Tibial artery (tissue), 4 donors: ENCODE measurements around the gene KCNQ1.
A peak's percentile ranks its signal among the peaks of the same experiment; 100 is the strongest.

Source experiments
- DNase-seq, 2 donors: peaks; one replicate each; pipeline ENCODE4 v3.0.0-alpha.2; 2019
- H3K27ac ChIP-seq, 2 donors: fragments of 200-600 bp; sonication (generic) in 1 of 2; 1 replicate in 1 of 2; 2 replicates in 1 of 2; pipeline ENCODE4 v1.5.1; 2018 to 2019; ENCODE audit warnings: mild to moderate bottlenecking in 1 of 2
- H3K27me3 ChIP-seq, 2 donors: fragments of 200-600 bp; sonication (generic) in 1 of 2; one replicate each; pipeline versions ENCODE4 v1.5.1 to v1.6.0; 2016 to 2019
- H3K36me3 ChIP-seq, 3 donors: fragments of 200-600 bp; sonication (generic) in 2 of 3; one replicate each; pipeline ENCODE4 v1.5.1; 2016 to 2019; ENCODE audit warnings: mild to moderate bottlenecking in 2 of 3
- H3K4me1 ChIP-seq, 4 donors: fragments of 200-600 bp; sonication (generic) in 2 of 4; 1 replicate in 3 of 4; 2 replicates in 1 of 4; pipeline ENCODE4 v1.5.1; 2016 to 2019
- H3K4me3 ChIP-seq, 2 donors: fragments of 200-600 bp; sonication (generic) in 1 of 2; 1 replicate in 1 of 2; 2 replicates in 1 of 2; pipeline ENCODE4 v1.5.1; 2018 to 2019; ENCODE audit warnings: mild to moderate bottlenecking in 2 of 2
- H3K9me3 ChIP-seq, 3 donors: fragments of 200-600 bp; sonication (generic) in 1 of 3; one replicate each; pipeline ENCODE4 v1.5.1; 2016 to 2019
- intact Hi-C: fragments of 100-400 bp; cut with DNase I; formaldehyde crosslinking; loops from one replicate; pipeline ENCODE4 v1.15.0; 2023; ENCODE audit warnings: low total_unique reads
- TF ChIP-seq, protein P1 (sequence below), 2 experiments: fragments of 200-600 bp in 1 of 2; fragments of 450-650 bp in 1 of 2; IDR thresholded peaks; one replicate each; pipeline ENCODE4 v1.5.1; 2017 to 2019; ENCODE audit warnings: antibody characterized with exemption in 2 of 2, mild to moderate bottlenecking in 1 of 2, moderate library complexity in 1 of 2

Gene KCNQ1

DNA sequence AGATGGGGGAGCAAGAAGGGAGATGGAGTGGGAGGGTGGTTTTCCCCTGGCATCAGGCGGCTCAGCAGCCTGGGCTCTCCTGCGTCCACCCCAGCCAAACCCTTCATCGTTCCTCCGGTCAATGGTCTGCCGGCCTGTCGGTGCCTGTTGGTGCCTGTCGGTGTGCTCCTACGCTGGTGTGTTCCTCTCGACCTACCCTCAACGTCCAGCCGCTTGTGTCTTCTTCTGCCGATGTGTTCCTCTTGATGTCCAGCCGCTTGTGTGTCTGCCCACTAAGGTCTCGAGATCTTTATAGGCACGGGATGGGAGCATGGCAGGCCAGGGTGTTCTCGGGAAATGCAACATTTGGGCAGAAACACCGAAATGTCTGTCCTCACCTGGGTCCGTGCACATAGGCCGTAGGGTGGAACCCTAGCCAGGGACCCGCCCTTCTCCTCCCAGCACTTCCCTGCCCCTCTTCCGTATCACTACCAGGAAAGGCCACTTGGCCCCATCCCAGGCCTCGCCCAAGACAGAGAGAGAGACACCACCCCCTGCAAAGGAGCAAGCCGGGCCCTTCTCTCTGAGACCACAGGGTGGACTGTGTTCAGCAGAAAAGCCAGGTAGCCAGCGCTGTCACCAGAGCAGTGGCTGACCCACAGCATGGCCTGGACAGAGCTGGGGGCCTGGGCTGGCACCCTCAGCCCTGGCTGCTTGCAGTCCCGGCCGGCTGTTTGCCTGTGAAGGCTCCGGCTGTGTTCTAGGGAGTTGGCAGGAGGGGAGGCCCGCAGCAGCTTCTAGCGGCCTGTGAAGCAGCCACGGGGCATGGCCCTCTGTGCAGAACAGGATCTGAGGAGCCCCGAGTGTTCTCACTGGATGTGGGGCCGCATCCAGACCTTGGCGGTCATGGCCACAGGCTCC is 316.6 kb downstream of the KCNQ1 start:
- DNase-seq = peak in 1 of 2 donors; percentile 46
- intact Hi-C loops = no loop called here
- H3K4me3 ChIP-seq = no peak overlapping the region
- H3K4me1 ChIP-seq = no peaks in the 10 kb centered on the region
- peaks cover 0 to 3% (median 0%) of the 10 kb centered on the region in 3 donors for H3K9me3 ChIP-seq
- no peaks in the 10 kb centered on the region for H3K27me3 ChIP-seq
- TF ChIP-seq, protein P1, sequence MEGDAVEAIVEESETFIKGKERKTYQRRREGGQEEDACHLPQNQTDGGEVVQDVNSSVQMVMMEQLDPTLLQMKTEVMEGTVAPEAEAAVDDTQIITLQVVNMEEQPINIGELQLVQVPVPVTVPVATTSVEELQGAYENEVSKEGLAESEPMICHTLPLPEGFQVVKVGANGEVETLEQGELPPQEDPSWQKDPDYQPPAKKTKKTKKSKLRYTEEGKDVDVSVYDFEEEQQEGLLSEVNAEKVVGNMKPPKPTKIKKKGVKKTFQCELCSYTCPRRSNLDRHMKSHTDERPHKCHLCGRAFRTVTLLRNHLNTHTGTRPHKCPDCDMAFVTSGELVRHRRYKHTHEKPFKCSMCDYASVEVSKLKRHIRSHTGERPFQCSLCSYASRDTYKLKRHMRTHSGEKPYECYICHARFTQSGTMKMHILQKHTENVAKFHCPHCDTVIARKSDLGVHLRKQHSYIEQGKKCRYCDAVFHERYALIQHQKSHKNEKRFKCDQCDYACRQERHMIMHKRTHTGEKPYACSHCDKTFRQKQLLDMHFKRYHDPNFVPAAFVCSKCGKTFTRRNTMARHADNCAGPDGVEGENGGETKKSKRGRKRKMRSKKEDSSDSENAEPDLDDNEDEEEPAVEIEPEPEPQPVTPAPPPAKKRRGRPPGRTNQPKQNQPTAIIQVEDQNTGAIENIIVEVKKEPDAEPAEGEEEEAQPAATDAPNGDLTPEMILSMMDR (IDR thresholded peaks at IDR 0.05) = no peak
- no peaks in the 10 kb centered on the region for H3K36me3 ChIP-seq
- H3K27ac ChIP-seq = no peak overlapping the region

DNA sequence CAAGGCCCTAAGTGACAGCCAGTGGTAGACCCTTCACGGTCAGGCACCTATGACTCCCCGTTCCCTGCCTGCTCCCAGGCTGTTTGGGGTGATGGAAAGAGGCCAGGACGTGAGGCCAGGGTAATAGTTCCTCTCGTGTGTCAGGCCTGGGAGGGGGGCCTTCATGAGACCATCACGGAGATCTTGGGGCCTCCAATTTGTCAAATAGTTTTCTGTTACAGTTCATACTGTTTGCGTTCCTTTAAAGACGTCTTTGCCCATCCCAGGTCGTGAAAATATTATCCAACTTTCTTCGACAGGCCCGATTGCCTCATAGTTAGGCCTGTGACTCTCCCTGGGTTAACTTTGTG is 317.2 kb downstream of the KCNQ1 start:
- Histone ChIP-seq H3K27me3 (no peaks in the 10 kb centered on the region), H3K4me1 (no peaks in the 10 kb centered on the region), H3K9me3 (no peaks in the 10 kb centered on the region), H3K36me3 (no peaks in the 10 kb centered on the region), H3K4me3 (no peak overlapping the region), H3K27ac (no peak overlapping the region)
- intact Hi-C loops = no loop called here
- no peak for DNase-seq
- TF ChIP-seq, protein P1 (IDR thresholded peaks at IDR 0.05) = no peak

DNA sequence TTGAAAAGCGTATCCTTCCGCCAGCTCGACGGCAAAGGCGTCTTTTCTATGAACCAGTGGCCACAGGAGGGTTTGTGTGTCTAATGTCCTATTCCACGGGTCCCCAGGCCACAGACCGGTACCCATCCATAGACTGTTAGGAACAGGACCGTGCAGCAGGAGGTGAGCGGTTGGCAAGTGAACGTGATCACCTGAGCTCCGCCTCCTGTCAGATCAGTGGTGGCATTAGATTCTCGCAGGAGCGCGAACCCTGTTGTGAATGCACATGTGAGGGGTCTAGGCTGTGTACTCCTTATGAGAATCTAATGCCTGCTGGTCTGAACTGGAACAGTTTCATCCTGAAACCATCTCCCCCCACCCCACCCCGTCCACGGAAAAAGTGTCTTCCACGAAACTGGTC is 317.6 kb downstream of the KCNQ1 start:
- H3K4me1 ChIP-seq = no peaks in the 10 kb centered on the region
- intact Hi-C loops = no loop called here
- no peaks in the 10 kb centered on the region for H3K9me3 ChIP-seq
- H3K4me3 ChIP-seq = no peak overlapping the region
- DNase-seq = peak in 1 of 2 donors; percentile 16
- no peaks in the 10 kb centered on the region for H3K36me3 ChIP-seq
- no peak overlapping the region for H3K27ac ChIP-seq
- TF ChIP-seq, protein P1 (IDR thresholded peaks at IDR 0.05) = no peak
- H3K27me3 ChIP-seq = no peaks in the 10 kb centered on the region

DNA sequence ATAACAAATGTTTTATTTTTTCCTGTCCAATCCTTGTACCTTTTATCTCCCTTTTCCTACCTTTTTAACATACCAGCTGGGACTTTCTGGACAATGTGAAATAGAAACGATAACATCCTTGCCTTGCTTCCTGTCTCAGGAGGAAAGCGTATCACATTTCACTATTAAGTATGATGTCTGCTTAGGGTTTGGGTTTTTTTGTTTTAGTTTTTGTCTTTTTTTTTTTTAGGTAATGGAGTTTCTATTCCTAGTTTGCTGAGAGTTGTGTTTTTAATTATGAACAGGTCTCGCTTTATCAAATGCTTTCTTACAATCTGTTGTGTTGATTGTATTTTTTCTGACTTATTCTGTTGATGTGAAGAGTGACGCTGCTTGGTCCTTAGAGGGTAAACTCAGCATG is 319.2 kb downstream of the KCNQ1 start:
- TF ChIP-seq, protein P1 (IDR thresholded peaks at IDR 0.05) = no peak
- H3K27me3 ChIP-seq = no peaks in the 10 kb centered on the region
- no peaks in the 10 kb centered on the region for H3K4me1 ChIP-seq
- no peaks in the 10 kb centered on the region for H3K9me3 ChIP-seq
- no peak overlapping the region for H3K4me3 ChIP-seq
- intact Hi-C loops = no loop called here
- no peak for DNase-seq
- H3K36me3 ChIP-seq = no peaks in the 10 kb centered on the region
- no peak overlapping the region for H3K27ac ChIP-seq

DNA sequence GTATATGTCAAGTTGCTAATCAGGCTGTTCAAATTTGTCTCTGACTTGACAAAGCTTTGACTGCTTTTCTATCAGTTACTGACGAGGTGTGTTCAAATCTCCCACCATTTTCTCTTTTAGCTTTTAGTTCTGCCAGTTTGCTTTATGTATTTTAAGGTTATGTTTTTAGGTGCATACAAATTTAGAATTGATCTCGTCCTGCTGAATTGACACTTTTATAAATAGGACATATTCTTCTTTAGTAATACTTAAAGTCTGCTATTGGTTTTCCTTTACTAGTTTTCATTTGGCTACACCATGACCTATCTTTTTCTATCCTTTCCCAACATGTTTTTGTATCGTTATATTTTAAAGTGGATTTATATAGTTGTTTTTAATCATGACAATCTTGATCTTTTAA is 320.7 kb downstream of the KCNQ1 start:
- intact Hi-C loops = no loop called here
- no peak overlapping the region for H3K4me3 ChIP-seq
- H3K27me3 ChIP-seq = peaks cover 0 to 6% of the 10 kb centered on the region in 2 donors
- no peaks in the 10 kb centered on the region for H3K9me3 ChIP-seq
- DNase-seq = no peak
- H3K36me3 ChIP-seq = no peaks in the 10 kb centered on the region
- TF ChIP-seq, protein P1 (IDR thresholded peaks at IDR 0.05) = no peak
- no peak overlapping the region for H3K27ac ChIP-seq
- no peaks in the 10 kb centered on the region for H3K4me1 ChIP-seq
